Activated T-cell treated with anti-CD3 and anti-CD28 coated beads, Interleukin-2, amount 50 U/mL, for 1 hour (primary cell): ENCODE data around the gene SNX17.
"Not testable (repeated sequence)": the region's sequence is repeated elsewhere in the genome, so short reads cannot be mapped to it uniquely, and the experiment has no call there.

Experiments used
- DNase-seq: peaks from one replicate; pipeline ENCODE4 v3.0.0-alpha.2; 2020

SNX17 gene

GRCh38 chr2:27370026-27370815 is at the start of gene SNX17, which contains the start of gene EIF2B4:
TSS of gene SNX17 (plus strand) at chr2:27370616. CDS start at chr2:27370744, 128 bp downstream.
TSS of gene EIF2B4 (minus strand) at chr2:27370338. CDS start at chr2:27370314, 24 bp downstream.
- DNase-seq: peak; percentile 99

GRCh38 chr2:27320958-27321543 is 49.4 kb upstream of the SNX17 start:
- no peak for DNase-seq

GRCh38 chr2:27322301-27322765 is 48.1 kb upstream of the SNX17 start:
- peak; percentile 37 for DNase-seq

GRCh38 chr2:27322766-27323595 is 47.4 kb upstream of the SNX17 start, which contains the start of gene MPV17:
TSS of gene MPV17 (minus strand) at chr2:27323097. CDS start at chr2:27322517, 580 bp downstream.
- peak; percentile 85 for DNase-seq

- no peak for DNase-seq
Measured at GRCh38 chr2:27323596-27324285, 46.7 kb upstream of the SNX17 start.

GRCh38 chr2:27324720-27325119 is 45.7 kb upstream of the SNX17 start:
- no peak for DNase-seq

- DNase-seq: no peak
Measured at GRCh38 chr2:27335311-27335710, 35.1 kb upstream of the SNX17 start.

- no peak for DNase-seq
Measured at GRCh38 chr2:27336173-27336572, 34.2 kb upstream of the SNX17 start.

- DNase-seq: no peak
Measured at GRCh38 chr2:27347641-27348040, 22.8 kb upstream of the SNX17 start.

- DNase-seq: no peak
Measured at GRCh38 chr2:27350106-27350693, 20.2 kb upstream of the SNX17 start.

- no peak for DNase-seq
Measured at GRCh38 chr2:27351802-27352598, 18.4 kb upstream of the SNX17 start.

- DNase-seq: not testable (repeated sequence)
Measured at GRCh38 chr2:27353386-27353761, 17.0 kb upstream of the SNX17 start.

- no peak for DNase-seq
Measured at GRCh38 chr2:27353762-27354596, 16.4 kb upstream of the SNX17 start.

- no peak for DNase-seq
Measured at GRCh38 chr2:27354597-27354927, 15.9 kb upstream of the SNX17 start.

GRCh38 chr2:27356056-27356381 is 14.4 kb upstream of the SNX17 start:
- DNase-seq: no peak

GRCh38 chr2:27356382-27357181 is 13.8 kb upstream of the SNX17 start, which contains the start of gene GTF3C2:
TSS of gene GTF3C2 (minus strand) at chr2:27356764. CDS start at chr2:27343554, 13,210 bp downstream.
- DNase-seq: peak; percentile 89

GRCh38 chr2:27362678-27363420 is 7.6 kb upstream of the SNX17 start:
- DNase-seq: no peak

- DNase-seq: no peak
Measured at GRCh38 chr2:27363933-27364332, 6.5 kb upstream of the SNX17 start.

GRCh38 chr2:27369471-27370025 is 868 bp upstream of the SNX17 start:
- DNase-seq: no peak
